AG04450 (cell line): ENCODE data around the gene CHD6. TPM values are rescaled to one million over a fixed set of nuclear protein-coding genes. Genes with fewer than 3 reads are reported as not detected.

ENCODE experiments used
- CTCF ChIA-PET: fragments of 300-600, 350-600 bp; formaldehyde crosslinking; extraction: SDS; loops from one replicate; lab custom pipeline; 2022; ENCODE audit warnings: antibody characterized with exemption, inconsistent platforms; lab: Charles Lee
- POLR2A ChIA-PET: fragments of 350-600 bp; formaldehyde crosslinking; extraction: SDS; loops from one replicate; lab custom pipeline; 2021; ENCODE audit warnings: antibody characterized with exemption, inconsistent platforms; lab: Yijun Ruan, JAX
- DNase-seq: peaks from one replicate; pipeline ENCODE4 v3.0.0-alpha.2; 2011; ENCODE audit warnings: low read depth, low spot score
- H3K27ac ChIP-seq: one replicate; pipeline ENCODE4 v1.5.1; 2012; ENCODE audit warnings: low read depth, low read length, control low read depth
- H3K27me3 ChIP-seq: one replicate; pipeline ENCODE4 v1.6.0; 2012; ENCODE audit warnings: low read length; ENCODE audit not compliant: control insufficient read depth, insufficient read depth
- H3K4me3 ChIP-seq: 2 replicates; pipeline ENCODE4 v1.5.1; 2011; ENCODE audit warnings: mild to moderate bottlenecking, low read depth, low read length, control low read depth
- H3K9me3 ChIP-seq: 2 replicates; pipeline ENCODE4 v1.5.1; 2012; ENCODE audit warnings: low read length; ENCODE audit not compliant: control insufficient read depth, insufficient read depth
- polyA plus RNA-seq: library from polyadenylated mRNA; depleted of rRNA; stranded (reverse); fragments of >200 nt; gene quantifications from 2 replicates; pipeline ENCODE4 v1.2.3, GENCODE V29; 2011
- TF ChIP-seq, protein P1 (sequence below): IDR thresholded peaks from 2 replicates; pipeline ENCODE4 v1.5.1; 2011; ENCODE audit warnings: low read depth, low read length, control low read depth, inconsistent platforms

CHD6 gene
- polyA plus RNA-seq, 1 experiment, result 21.7 TPM

- TF ChIP-seq, protein P1, sequence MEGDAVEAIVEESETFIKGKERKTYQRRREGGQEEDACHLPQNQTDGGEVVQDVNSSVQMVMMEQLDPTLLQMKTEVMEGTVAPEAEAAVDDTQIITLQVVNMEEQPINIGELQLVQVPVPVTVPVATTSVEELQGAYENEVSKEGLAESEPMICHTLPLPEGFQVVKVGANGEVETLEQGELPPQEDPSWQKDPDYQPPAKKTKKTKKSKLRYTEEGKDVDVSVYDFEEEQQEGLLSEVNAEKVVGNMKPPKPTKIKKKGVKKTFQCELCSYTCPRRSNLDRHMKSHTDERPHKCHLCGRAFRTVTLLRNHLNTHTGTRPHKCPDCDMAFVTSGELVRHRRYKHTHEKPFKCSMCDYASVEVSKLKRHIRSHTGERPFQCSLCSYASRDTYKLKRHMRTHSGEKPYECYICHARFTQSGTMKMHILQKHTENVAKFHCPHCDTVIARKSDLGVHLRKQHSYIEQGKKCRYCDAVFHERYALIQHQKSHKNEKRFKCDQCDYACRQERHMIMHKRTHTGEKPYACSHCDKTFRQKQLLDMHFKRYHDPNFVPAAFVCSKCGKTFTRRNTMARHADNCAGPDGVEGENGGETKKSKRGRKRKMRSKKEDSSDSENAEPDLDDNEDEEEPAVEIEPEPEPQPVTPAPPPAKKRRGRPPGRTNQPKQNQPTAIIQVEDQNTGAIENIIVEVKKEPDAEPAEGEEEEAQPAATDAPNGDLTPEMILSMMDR, result no peak
- H3K9me3 ChIP-seq, result no peaks in the 10 kb centered on the region
- H3K4me3 ChIP-seq, result no peak overlapping the region
- H3K27ac ChIP-seq, result no peak overlapping the region
- no peaks in the 10 kb centered on the region for H3K27me3 ChIP-seq
- POLR2A ChIA-PET, result no interaction called here
- CTCF ChIA-PET, result interaction anchor here (2.1 kb wide), 1 partner anchor 274 kb away, joined by 5 read pairs; no protein-coding TSS in a partner anchor
- DNase-seq, result no peak
Observed at GRCh38 chr20:41424011-41424410, 194.2 kb downstream of the CHD6 start.

DNA sequence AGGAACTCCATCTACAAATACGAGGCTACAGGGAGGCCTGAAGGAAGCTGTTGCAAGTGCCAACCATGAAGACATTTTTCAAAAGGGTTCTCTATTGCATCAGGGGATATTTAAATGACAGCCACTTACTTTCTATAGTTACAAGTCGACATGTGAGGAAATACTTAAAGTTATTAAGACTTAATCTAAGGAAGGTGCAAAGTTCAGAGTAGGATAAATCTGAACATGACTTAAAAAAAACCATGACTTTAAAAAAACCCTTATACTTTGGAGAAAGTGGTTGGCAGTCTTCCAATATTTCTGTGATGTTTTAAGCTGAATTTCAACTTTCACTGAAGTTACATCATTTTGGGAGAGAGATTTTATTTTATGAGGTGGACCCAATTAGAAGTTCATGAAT, 195.2 kb downstream of the CHD6 start:
- no peak overlapping the region for H3K4me3 ChIP-seq
- H3K9me3 ChIP-seq, result no peaks in the 10 kb centered on the region
- no peak for DNase-seq
- no peak overlapping the region for H3K27ac ChIP-seq
- POLR2A ChIA-PET, result interaction anchor here (0.6 kb wide), 1 partner anchor 138 kb away, joined by 3 read pairs; no protein-coding TSS in a partner anchor
- TF ChIP-seq, protein P1, result no peak
- no peaks in the 10 kb centered on the region for H3K27me3 ChIP-seq
- CTCF ChIA-PET, result interaction anchor here (1.2 kb wide), 1 partner anchor 12 kb away, joined by 7 read pairs; no protein-coding TSS in a partner anchor

- Histone ChIP-seq H3K4me3 (no peak overlapping the region), H3K27me3 (no peaks in the 10 kb centered on the region), H3K27ac (no peak overlapping the region), H3K9me3 (no peaks in the 10 kb centered on the region)
- TF ChIP-seq, protein P1, result no peak
- no peak for DNase-seq
- ChIA-PET CTCF (interaction anchor here (0.6 to 3.2 kb wide), 2 partner anchors 8 to 18 kb away, joined by 3 to 29 read pairs; no protein-coding TSS in a partner anchor), POLR2A (no interaction called here)
Observed at GRCh38 chr20:41418739-41419293, 199.4 kb downstream of the CHD6 start.

DNA sequence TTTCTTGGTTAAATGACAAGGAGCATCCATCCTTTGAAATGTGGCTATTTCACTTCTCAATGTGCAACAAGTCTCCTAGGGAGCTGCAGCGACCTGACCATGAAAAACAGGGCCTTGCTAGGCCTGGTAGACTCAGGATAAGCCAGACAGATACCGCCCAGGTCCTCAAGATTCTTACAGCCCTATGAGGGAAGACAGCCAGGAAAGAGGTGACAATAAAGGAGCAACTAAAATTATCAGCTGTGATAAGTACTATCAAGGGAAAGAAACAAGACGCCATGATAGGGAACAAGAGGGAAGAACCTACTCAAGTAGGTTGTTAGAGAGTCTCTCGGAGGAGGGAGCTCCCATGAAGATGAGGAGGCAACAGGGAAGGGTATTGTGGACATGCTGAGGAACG, 200.1 kb downstream of the CHD6 start:
- Histone ChIP-seq H3K4me3 (no peak overlapping the region), H3K27ac (no peak overlapping the region), H3K9me3 (no peaks in the 10 kb centered on the region), H3K27me3 (no peaks in the 10 kb centered on the region)
- POLR2A ChIA-PET, result no interaction called here
- DNase-seq, result no peak
- TF ChIP-seq, protein P1, result no peak
- CTCF ChIA-PET, result interaction anchor here (0.8 to 0.9 kb wide), 2 partner anchors 9 to 427 kb away, joined by 3 read pairs; no protein-coding TSS in a partner anchor

- Histone ChIP-seq H3K9me3 (no peaks in the 10 kb centered on the region), H3K27me3 (no peaks in the 10 kb centered on the region), H3K27ac (no peak overlapping the region), H3K4me3 (no peak overlapping the region)
- no peak for DNase-seq
- TF ChIP-seq, protein P1, result no peak
- CTCF ChIA-PET, result interaction anchor here (0.6 to 1.4 kb wide), 3 partner anchors 194 to 452 kb away, joined by 4 to 6 read pairs (median 5); no protein-coding TSS in a partner anchor
- POLR2A ChIA-PET, result no interaction called here
Observed at GRCh38 chr20:41415191-41415590, 203.0 kb downstream of the CHD6 start.
